Nephron (organoid): ENCODE results near the gene MSL2.
"Not testable (repeated sequence)": the region's sequence is repeated elsewhere in the genome, so short reads cannot be mapped to it uniquely, and the experiment has no call there.

ENCODE experiments used
- H3K27ac Mint-ChIP-seq, 3 experiments: 2 replicates each; pipeline ENCODE4 v1.8.0; 2020; ENCODE audit warnings: mixed read lengths in 3 of 3, mild to moderate bottlenecking in 2 of 3, moderate library complexity in 1 of 3
- H3K27me3 Mint-ChIP-seq: 2 replicates; pipeline ENCODE4 v1.8.0; 2021; ENCODE audit warnings: low read depth, mild to moderate bottlenecking, moderate library complexity, mixed read lengths
- H3K36me3 Mint-ChIP-seq: 2 replicates; pipeline ENCODE4 v1.8.0; 2020; ENCODE audit warnings: low read depth, mixed read lengths
- H3K4me1 Mint-ChIP-seq: 2 replicates; pipeline ENCODE4 v1.8.0; 2020; ENCODE audit warnings: mixed read lengths
- H3K4me3 Mint-ChIP-seq, 3 experiments: 2 replicates each; pipeline ENCODE4 v1.8.0; 2020; ENCODE audit warnings: mild to moderate bottlenecking in 3 of 3, mixed read lengths in 3 of 3, moderate library complexity in 2 of 3
- H3K9me3 Mint-ChIP-seq: 2 replicates; pipeline ENCODE4 v1.8.0; 2020; ENCODE audit warnings: mixed read lengths
- TF ChIP-seq, protein P1 (sequence below), 3 experiments: fragments of 200-600 bp; sonication (generic); IDR thresholded peaks; one replicate each; pipeline ENCODE4 v1.5.0; 2021; ENCODE audit warnings: antibody characterized with exemption in 3 of 3; ENCODE audit not compliant: unreplicated experiment in 3 of 3

Gene MSL2

DNA sequence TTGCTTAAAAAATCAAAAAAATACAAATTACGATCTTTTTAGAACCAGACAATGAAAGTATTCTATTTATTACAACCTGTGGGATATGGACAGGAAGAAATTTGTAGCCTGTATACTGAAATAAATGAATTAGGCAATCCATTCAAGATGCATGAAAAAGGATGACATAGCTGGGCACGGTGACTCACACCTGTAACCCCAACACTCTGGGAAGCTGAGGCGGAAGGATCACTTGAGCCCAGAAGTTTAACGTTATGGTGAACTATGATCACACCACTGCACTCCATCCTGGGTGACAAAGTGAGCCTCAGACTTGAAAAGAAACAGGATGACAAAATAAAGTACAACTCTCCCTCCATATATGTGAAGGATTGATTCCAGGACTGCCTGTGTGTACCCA is 74.1 kb downstream of the MSL2 start:
- H3K36me3 Mint-ChIP-seq = peaks cover 76% of the 10 kb centered on the region
- no peaks in the 10 kb centered on the region for H3K4me1 Mint-ChIP-seq
- no peak overlapping the region for H3K4me3 Mint-ChIP-seq
- H3K9me3 Mint-ChIP-seq = peaks cover 34% of the 10 kb centered on the region
- H3K27me3 Mint-ChIP-seq = no peaks in the 10 kb centered on the region
- TF ChIP-seq, protein P1, sequence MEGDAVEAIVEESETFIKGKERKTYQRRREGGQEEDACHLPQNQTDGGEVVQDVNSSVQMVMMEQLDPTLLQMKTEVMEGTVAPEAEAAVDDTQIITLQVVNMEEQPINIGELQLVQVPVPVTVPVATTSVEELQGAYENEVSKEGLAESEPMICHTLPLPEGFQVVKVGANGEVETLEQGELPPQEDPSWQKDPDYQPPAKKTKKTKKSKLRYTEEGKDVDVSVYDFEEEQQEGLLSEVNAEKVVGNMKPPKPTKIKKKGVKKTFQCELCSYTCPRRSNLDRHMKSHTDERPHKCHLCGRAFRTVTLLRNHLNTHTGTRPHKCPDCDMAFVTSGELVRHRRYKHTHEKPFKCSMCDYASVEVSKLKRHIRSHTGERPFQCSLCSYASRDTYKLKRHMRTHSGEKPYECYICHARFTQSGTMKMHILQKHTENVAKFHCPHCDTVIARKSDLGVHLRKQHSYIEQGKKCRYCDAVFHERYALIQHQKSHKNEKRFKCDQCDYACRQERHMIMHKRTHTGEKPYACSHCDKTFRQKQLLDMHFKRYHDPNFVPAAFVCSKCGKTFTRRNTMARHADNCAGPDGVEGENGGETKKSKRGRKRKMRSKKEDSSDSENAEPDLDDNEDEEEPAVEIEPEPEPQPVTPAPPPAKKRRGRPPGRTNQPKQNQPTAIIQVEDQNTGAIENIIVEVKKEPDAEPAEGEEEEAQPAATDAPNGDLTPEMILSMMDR (IDR thresholded peaks at IDR 0.05; ENCODE audit: unreplicated experiment in 3 of 3) = no peak
- H3K27ac Mint-ChIP-seq = no peak overlapping the region

DNA sequence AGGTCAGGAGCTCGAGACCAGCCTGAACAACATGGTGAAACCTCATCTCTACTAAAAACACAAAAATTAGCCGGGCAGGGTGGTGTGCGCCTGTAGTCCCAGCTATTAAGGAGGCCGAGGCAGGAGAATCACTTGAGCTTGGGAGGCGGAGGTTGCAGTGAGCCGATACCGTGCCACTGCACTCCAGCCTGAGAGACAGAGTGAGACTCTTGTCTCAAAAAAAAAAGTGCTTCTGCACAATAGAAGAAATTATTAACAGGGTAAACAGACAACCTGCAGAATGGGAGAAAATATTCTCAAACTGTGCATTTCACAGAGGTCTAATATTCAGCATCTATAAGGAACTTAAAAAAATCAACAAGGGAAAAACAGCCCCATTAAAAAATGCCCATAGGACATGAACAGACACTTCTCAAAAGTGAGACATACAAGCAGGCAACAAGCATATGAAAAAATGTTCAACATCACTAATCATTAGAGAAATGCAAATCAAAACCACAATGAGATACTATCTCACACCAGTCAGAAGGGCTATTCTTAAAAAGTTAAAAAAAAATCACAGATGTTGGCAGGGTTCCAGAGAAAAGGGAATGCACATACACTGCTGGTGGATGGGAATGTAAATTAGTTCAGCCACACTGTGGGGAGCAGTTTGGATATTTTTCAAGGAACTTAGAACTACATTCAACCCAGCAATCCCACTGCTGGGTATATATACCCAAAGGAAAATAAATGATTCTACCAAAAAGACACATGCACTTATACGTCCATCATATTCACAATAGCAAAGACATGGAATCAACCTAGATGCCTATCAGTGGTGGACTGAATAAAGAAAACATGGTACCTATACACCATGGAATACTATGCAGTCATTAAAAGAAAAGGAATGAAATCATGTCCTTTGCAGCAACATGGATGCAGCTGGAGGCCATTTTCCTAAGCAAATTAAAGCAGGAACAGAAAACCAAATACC is 75.5 kb downstream of the MSL2 start:
- no peaks in the 10 kb centered on the region for H3K4me1 Mint-ChIP-seq
- no peak overlapping the region for H3K27ac Mint-ChIP-seq
- no peak overlapping the region for H3K4me3 Mint-ChIP-seq
- H3K27me3 Mint-ChIP-seq = no peaks in the 10 kb centered on the region
- TF ChIP-seq, protein P1 (IDR thresholded peaks at IDR 0.05; ENCODE audit: unreplicated experiment in 3 of 3) = no peak
- peaks cover 76% of the 10 kb centered on the region for H3K36me3 Mint-ChIP-seq
- H3K9me3 Mint-ChIP-seq = peaks cover 39% of the 10 kb centered on the region

DNA sequence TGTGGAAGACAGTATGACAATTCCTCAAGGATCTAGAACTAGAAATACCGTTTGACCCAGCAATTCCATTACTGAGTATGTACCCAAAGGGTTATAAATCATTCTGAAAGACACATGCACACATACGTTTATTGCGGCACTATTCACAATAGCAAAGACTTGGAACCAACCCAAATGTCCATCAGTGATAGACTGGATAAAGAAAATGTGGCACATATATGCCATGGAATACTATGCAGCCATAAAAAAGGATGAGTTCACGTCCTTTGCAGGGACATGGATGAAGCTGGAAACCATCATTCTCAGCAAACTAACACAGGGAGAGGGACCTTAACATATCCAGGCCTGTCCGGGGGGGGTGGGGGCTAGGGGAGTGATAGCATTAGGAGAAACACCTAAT is 76.4 kb downstream of the MSL2 start:
- not testable (repeated sequence) for H3K4me1 Mint-ChIP-seq, H3K27ac Mint-ChIP-seq, H3K27me3 Mint-ChIP-seq, H3K4me3 Mint-ChIP-seq
- Mint-ChIP-seq H3K9me3 (peaks cover 45% of the 10 kb centered on the region), H3K36me3 (peaks cover 76% of the 10 kb centered on the region)

DNA sequence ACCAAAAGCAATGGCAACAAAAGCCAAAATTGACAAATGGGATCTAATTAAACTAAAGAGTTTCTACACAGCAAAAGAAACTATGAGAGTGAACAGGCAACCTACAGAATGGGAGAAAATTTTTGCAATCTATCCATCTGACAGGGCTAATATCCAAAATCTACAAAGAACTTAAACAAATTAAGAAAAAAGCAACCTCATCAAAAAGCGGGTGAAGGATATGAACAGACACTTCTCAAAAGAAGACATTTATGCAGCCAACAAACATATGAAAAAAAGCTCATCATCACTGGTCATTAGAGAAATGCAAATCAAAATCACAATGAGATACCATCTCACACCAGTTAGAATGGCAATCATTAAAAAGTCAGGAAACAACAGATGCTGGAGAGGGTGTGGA is 76.8 kb downstream of the MSL2 start:
- not testable (repeated sequence) for H3K27ac Mint-ChIP-seq, H3K4me1 Mint-ChIP-seq, H3K4me3 Mint-ChIP-seq, H3K27me3 Mint-ChIP-seq
- peaks cover 76% of the 10 kb centered on the region for H3K36me3 Mint-ChIP-seq
- peaks cover 41% of the 10 kb centered on the region for H3K9me3 Mint-ChIP-seq

DNA sequence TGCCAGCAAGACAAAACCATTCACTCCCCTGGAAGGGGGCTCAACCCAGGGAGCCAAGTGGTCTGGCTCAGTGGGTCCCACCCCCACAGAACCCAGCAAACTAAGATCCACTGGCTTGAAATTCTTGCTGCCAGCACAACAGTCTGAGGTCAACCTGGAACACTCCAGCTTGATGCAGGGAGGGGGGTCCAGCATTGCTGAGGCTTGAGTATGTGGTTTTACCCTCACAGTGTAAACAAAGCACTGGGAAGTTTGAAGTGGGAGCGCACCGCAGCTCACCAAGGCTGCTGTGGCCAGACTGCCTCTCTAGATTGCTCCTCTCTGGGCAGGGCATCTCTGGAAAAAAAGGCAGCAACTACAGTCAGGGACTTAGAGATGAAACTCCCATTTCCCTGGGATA is 81.7 kb downstream of the MSL2 start:
- Mint-ChIP-seq H3K27ac (no peak overlapping the region), H3K27me3 (no peaks in the 10 kb centered on the region), H3K4me3 (no peak overlapping the region), H3K9me3 (peaks cover 63% of the 10 kb centered on the region), H3K4me1 (no peaks in the 10 kb centered on the region), H3K36me3 (peaks cover 97% of the 10 kb centered on the region)
- TF ChIP-seq, protein P1 (IDR thresholded peaks at IDR 0.05; ENCODE audit: unreplicated experiment in 3 of 3) = no peak

DNA sequence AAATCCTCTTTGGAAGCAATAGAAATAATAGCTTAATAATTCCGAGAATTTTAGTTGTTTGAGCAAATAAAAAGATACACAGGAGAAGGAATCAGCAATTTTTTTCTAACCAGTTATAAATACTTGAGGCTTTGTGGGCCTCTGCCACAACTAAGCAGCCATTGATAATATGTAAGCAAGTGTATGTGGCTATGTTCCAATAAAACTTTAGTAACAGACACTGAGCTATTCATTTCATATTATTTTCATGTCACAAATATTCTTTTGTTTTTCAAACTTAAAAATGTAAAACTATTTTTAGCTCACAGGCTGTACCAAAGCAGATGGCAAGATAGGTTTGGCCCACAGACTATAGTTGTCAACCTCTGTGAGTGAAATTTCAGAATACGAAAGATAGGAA is 85.7 kb downstream of the MSL2 start:
- peaks cover 33% of the 10 kb centered on the region for H3K9me3 Mint-ChIP-seq
- TF ChIP-seq, protein P1 (IDR thresholded peaks at IDR 0.05; ENCODE audit: unreplicated experiment in 3 of 3) = no peak
- no peaks in the 10 kb centered on the region for H3K27me3 Mint-ChIP-seq

DNA sequence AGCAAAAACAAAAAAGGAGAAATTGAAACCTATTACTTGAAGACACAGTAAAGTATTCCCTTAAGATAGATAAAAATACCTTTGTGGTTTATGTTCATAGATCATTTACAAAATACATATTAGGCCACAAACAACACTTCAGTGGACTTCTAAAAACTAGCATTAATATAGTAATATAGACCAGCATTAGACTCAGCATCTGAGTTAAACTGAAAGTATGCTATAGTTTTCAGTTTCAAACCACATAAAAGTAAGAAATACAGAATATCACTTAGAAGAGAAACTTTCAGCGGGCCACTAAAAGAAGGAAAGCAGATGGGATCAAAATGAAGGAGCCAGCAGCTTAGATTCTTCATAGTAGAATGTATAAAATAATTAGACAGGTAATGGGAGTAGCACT is 86.6 kb downstream of the MSL2 start:
- Mint-ChIP-seq H3K36me3 (peaks cover 77% of the 10 kb centered on the region), H3K4me1 (no peaks in the 10 kb centered on the region), H3K27me3 (no peaks in the 10 kb centered on the region), H3K4me3 (no peak overlapping the region), H3K27ac (no peak overlapping the region), H3K9me3 (peaks cover 25% of the 10 kb centered on the region)
- TF ChIP-seq, protein P1 (IDR thresholded peaks at IDR 0.05; ENCODE audit: unreplicated experiment in 3 of 3) = no peak

More for the DNA sequence above, 85.7 kb downstream of the MSL2 start:
- Mint-ChIP-seq H3K36me3 (peaks cover 82% of the 10 kb centered on the region), H3K4me3 (no peak overlapping the region), H3K27ac (no peak overlapping the region), H3K4me1 (no peaks in the 10 kb centered on the region)
